ENCODE measurements around the gene PPP1R13L.

GRCh38 chr19:45405435-45406225 lies 761 bp upstream of the PPP1R13L start:
- TF ChIP-seq POLR2A (IDR thresholded peaks at IDR 0.05): no peak
- no peak for TF ChIP-seq CTCF (IDR thresholded peaks at IDR 0.05)

Measured in gastroesophageal sphincter (tissue), 3 donors.